DMS114 treated with DMSO at 0.1 percent for 48 hours (cell line): ENCODE measurements around the gene BLMH.

Experiments
- DNase-seq: peaks from one replicate; lab custom pipeline; 2025; ENCODE audit not compliant: unreplicated experiment; lab: John Stamatoyannopoulos, UW

The BLMH gene

DNA sequence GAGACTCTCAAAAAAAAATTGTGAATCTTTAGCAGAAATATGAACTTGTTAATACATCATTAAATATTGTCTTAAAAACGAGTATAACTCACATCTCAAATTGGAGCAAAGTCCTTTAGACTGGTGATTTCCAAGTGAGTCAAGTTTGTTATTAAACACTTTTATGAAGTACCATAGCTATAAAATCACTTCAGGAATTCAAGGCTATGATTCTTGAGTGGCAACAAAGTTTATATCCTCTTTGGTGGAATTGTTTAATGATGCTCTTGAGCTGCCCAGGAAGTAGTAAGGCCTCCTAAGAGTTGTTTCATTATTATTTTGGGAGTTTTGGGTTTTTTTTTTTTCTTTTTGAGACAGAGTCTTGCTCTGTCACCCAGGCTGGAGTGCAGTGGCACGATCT lies 16.7 kb upstream of the BLMH start:
- no peak for DNase-seq

DNA sequence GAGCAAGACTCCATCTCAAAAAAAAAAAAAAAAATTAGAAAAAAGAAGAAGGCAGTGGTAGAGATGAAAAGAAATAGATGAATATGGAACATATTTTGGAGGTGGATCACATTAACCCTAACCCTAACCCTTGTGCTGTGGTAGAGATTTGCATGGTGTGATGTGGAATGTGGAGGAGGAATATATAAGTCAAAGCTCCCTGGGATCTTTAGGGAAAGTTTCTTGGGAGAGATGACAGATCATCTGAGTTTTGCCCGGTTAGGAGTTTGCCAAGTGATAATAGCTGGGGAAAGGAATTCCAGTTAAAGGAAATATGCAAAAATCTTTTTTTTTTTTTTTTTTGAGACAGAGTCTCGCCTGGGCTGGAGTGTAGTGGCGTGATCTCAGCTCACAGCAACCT lies 13.0 kb upstream of the BLMH start:
- DNase-seq = no peak

- DNase-seq = no peak
Measured at GRCh38 chr17:30302241-30302640, 10.5 kb upstream of the BLMH start.

DNA sequence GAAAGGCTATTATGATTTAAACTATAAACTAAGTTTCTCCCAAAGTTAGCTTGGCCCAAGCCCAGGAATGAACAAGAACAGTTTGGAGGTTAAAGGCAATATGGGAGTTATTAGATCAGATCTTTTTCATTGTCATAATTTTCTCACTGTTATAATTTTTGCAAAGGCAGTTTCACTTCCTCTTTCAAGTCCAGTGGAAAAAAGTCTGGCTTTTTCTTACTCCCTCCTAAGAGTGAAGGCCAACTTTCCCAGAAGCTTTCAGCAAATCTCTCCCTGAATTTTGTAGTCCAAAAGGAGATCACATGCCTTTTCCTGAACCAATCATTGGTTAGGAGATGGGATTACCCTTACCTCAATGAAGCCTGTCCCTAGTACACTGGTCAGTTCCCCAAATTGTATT lies 9.1 kb upstream of the BLMH start:
- DNase-seq = no peak

GRCh38 chr17:30299000-30299399 lies 7.3 kb upstream of the BLMH start:
- no peak for DNase-seq

DNA sequence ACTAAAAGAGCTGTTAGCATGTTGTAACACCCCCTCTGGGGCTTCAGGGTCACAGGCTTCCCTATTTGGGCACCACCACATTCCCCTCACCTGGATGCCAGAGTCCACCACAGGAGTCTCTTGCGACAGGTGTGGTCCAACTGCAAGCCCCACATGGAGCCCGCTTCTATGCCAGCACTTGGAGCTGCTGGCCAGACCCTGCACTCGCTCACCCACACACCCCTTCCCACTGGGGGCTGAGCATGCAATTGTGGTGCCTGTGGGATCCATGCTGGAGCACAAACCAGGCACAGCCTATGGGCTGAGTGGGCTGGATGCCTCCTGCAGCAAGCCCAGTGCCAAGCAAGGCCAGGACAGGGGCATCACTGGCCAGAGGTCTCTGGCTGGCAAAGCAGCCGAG lies 6.0 kb upstream of the BLMH start:
- no peak for DNase-seq

- DNase-seq = no peak
Measured at GRCh38 chr17:30296499-30297080, 4.8 kb upstream of the BLMH start.

DNA sequence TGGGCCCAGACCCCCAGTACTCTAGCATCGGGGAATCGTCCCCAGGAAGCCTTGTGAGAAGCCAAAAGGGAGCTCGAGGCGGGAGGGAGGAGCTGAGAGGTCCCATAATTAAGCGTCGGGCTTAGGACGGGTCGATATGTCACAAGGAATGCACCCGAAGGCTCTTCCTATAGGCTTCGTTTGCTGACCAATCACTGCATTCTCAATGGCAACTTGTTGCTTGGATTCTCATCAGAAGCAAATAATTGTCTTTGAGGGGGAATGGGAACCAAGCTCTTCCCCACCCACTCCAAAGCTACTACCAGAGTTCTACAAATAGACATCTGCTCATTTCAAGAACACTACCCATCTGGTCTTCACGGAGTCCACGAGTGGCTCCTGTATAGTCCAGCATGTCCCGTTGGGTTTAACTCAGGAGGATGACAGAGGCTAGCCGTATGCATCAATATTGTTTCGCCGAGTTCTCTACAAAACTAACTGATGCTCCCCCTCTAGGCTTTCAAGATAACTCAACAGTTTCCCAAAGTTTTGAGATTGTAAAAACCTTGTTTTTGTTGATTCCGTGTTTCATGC lies 628 bp upstream of the BLMH start:
- DNase-seq = peak; percentile 35

- no peak for DNase-seq
Measured at GRCh38 chr17:30290696-30291542, 825 bp downstream of the BLMH start.

DNA sequence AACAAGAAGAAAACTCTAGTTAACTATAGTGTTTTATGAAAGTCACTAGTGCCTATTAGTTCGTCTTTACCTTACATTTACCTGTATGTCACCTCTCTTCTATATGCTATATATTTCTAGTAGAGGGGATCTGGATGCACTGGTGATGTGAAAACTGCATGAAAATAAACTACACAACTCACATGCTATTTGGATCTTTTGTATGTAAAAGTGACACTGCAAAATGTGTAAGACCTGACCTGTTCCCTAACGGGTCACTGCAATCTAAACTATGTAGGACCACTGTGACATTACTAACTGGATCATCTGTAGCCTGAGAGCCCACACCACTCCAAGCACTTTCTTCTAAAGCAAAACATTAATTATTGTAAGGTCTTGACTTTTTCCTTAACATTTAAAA lies 1.7 kb downstream of the BLMH start:
- DNase-seq = no peak

- no peak for DNase-seq
Measured at GRCh38 chr17:30279156-30279555, 12.6 kb downstream of the BLMH start.

DNA sequence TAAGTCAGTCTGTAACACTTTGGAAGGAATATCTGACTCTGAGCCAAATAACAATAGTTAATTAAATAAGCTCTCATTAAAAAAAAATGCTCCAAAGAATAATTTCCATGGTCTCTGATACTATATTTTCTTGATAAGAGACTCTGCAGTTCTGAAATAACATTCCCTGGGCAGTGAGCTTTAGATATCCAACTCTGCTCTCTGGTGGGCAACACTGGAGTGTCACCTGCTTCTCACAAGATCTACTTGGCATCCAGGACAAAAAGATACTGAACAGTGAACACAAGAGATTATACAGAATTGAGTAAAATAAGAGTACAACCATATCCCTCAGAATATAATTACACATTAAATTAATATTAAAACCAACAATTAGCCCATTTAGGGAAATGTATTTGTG lies 13.7 kb downstream of the BLMH start:
- DNase-seq = peak; percentile 17

DNA sequence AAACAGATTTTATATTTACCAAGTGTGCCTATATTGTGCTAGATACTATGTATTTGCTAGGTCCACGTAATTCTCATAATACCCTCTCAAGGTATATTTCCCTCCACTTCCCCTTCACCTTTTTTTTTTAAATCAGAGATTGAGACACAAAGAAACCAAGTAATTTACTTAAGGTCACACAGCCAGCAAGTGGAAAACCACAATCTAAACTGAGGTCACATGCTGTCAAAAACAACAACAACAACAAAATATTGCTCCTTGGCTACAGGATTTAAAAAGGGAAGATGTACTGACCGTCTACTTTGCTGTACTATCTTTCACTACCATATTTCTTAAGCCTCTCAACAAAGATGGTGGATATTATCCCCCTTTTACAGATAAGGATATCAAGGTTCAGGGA lies 15.8 kb downstream of the BLMH start:
- no peak for DNase-seq

GRCh38 chr17:30274887-30275286 lies 16.9 kb downstream of the BLMH start:
- no peak for DNase-seq

DNA sequence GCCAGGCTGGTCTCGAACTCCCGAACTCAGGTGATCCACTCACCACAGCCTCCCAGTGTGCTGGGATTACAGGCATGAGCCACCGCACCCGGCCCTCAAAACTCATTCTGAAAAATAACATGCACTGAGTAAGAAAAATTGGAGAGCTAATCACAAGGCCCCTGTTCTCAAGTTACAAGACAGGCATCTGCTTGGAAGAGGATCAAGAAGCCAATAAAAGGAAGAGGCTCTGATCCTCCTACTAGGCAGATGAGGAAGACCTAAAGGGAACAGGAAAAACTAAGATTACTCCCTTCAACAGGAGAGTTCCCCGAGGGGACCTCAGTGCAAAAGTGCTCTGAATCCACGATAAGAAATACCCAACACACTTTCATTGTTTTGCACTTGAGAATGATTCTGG lies 18.4 kb downstream of the BLMH start:
- no peak for DNase-seq

DNA sequence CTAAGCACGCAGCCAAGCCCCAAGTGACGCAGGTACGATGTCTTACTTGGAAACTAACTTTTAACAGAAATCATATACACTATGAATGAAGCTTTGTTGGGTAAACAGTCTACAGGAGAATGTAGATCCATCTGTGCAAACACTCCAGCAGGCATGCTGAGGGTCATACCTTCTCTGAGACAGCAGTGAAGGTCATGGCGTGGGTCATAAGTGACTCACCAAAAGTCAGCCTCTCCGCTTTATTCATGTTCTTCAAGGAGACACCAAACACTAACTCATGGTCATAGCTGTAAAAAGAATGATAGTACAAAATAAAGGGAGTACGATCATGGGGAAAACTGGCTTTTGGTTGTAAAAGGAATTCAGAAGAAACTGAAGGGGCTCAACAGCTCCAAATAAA lies 20.6 kb downstream of the BLMH start:
- DNase-seq = no peak

DNA sequence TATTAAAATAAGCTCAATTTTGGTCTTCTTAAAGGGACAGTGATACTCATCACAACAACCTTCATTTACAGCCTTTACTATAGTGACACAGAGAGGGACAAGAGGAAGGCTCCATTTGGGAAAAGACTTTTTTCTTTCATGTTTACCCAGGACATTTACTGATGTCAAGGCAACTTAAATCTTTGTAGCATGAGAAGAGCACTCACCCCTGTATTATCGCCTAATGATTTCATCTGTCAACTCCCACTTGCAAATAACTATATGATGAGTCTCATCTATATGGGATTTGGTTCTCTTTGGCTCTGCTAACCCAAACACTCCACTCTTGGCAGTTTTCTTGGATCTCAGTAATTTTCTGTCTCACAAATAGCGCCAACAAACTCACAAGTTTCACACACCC lies 24.1 kb downstream of the BLMH start:
- DNase-seq = no peak

DNA sequence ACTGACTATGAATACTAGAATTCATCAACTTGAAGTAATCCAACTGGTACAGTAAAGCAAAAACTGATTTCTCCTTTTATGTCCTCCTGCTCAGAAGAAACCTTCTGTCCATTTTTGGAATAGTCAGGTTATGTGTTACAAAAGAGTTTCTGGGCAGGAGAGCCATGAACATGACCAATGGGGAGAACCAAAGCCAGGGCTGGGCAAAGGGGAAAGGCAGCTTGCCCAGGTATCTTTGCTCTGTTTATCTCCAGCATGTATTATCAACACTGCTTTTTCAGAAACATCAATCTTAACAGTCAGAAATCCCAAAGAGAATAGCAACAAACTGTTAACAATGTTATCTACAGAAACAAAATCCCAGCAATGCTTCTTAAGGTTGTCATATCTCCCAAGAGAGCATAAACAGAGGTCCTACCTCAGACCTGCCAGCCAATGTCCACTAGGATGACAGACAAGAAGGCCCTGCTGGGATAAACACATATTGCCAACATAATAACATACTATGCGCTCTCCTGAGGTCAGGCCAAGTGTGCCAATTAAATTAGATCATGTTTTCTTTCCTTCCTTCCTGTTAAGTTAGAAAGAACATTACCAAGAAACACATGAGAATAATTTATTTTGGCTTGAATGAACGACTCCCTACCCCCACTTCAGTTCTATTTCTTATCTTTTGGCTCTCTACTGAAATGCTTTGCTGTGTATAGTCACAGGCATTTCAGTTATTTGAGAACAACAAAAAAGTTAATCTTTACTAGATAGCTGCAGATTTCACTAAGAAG lies 28.0 kb downstream of the BLMH start:
- no peak for DNase-seq

DNA sequence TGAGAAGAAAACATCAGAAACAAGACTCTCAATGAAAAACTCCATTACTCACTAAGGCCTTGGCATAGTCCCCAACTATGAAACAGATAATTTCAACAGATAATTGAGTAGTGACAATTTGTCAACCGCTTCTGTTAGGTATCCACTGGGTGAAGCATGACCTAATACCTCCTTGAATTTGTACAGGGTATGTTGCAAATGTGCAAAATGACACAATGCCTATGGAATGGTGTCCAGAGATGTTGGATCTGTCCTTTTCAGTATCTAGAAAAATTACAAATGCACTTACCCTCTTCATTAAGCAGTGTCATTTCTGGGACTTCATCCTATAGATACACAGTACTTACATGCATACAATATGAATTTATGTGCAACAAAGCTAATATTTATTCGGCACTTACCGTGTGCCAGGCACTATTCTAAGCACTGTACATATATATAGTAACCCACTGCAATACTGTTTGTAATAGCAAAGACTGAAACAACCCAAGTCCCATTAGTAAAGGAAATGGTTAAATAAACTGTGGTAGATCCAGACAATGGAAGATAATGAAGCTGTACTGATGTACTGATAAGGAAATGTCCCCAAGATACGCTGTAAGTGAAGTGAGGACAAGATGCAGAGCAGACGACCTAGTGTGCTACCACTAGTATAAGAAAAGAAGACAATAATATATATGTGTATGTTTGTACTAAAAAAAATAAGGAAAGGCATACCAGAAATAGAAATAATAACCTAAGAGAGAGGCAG lies 34.8 kb downstream of the BLMH start:
- no peak for DNase-seq

DNA sequence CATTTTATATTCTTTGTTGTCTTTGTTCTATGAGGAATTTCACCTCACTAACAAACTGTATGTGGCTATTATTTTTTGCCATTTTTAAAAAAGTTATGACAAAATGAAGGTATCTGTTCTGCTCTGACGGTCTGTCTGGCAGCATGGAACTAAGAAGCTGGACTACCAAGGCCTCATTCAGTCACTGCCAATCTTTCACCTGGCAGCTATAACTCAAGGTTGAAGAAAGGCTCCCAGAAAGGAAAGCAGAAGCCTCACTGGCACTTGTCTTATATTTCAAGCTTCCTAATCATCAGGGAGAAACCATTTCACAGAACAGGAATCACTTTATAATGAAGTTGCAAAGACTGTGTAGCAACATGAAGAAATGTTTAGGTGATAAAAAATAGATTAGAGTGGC lies 37.6 kb downstream of the BLMH start:
- DNase-seq = no peak

GRCh38 chr17:30253312-30253711 lies 38.4 kb downstream of the BLMH start:
- no peak for DNase-seq
